Activated T-helper 2 cell treated with anti-CD3 and anti-CD28 coated beads, Interferon-gamma antibody, Interleukin-2, Interleukin-4, amounts not matched to agents 10 μg/mL and 5 μg/mL and 100 μg/mL, durations not matched to agents 14 hours and 24 hours and 36 hours (primary cell): ENCODE measurements around the gene IDH2. TPM values are rescaled to one million over a fixed set of nuclear protein-coding genes. Genes with fewer than 3 reads are reported as not detected.
"Not testable (repeated sequence)": the region's sequence is repeated elsewhere in the genome, so short reads cannot be mapped to it uniquely, and the experiment has no call there.

ENCODE experiments used
- DNase-seq: peaks from one replicate; pipeline ENCODE4 v3.0.0; 2021; ENCODE audit warnings: low spot score
- H3K27ac Mint-ChIP-seq: one replicate; pipeline ENCODE4 v1.8.0; 2021; ENCODE audit warnings: mixed read lengths
- H3K27me3 Mint-ChIP-seq: one replicate; pipeline ENCODE4 v1.8.0; 2021; ENCODE audit warnings: low read depth, mixed read lengths
- H3K36me3 Mint-ChIP-seq: one replicate; pipeline ENCODE4 v1.8.0; 2021; ENCODE audit warnings: low read depth, mixed read lengths
- H3K4me1 Mint-ChIP-seq: one replicate; pipeline ENCODE4 v1.8.0; 2021; ENCODE audit warnings: low read depth, mixed read lengths
- H3K4me3 Mint-ChIP-seq: one replicate; pipeline ENCODE4 v1.8.0; 2021; ENCODE audit warnings: low read depth, mild to moderate bottlenecking, moderate library complexity, mixed read lengths
- H3K9me3 Mint-ChIP-seq: one replicate; pipeline ENCODE4 v1.8.0; 2021; ENCODE audit warnings: mixed read lengths
- intact Hi-C: fragments of 100-400 bp; cut with micrococcal nuclease; formaldehyde crosslinking; loops from one replicate; pipeline ENCODE4 v1.15.1; 2023
- total RNA-seq: library from RNA; stranded (reverse); gene quantifications from 2 replicates; pipeline ENCODE4 v1.2.3, GENCODE V29; 2022

The IDH2 gene
- total RNA-seq, 1 donor from 2014 or later, result 141 TPM

- Mint-ChIP-seq H3K27ac (no peak overlapping the region), H3K36me3 (no peaks in the 10 kb centered on the region), H3K4me1 (peaks cover 6% of the 10 kb centered on the region), H3K9me3 (no peaks in the 10 kb centered on the region), H3K4me3 (no peak overlapping the region), H3K27me3 (peaks cover 19% of the 10 kb centered on the region)
- DNase-seq, result no peak
- intact Hi-C loops, result no loop called here
Observed at GRCh38 chr15:90132437-90132836, 30.2 kb upstream of the IDH2 start.

GRCh38 chr15:90131848-90132247 is 29.6 kb upstream of the IDH2 start:
- H3K4me1 Mint-ChIP-seq, result peaks cover 6% of the 10 kb centered on the region
- H3K27me3 Mint-ChIP-seq, result peaks cover 21% of the 10 kb centered on the region
- no peaks in the 10 kb centered on the region for H3K36me3 Mint-ChIP-seq
- intact Hi-C loops, result no loop called here
- H3K4me3 Mint-ChIP-seq, result no peak overlapping the region
- no peaks in the 10 kb centered on the region for H3K9me3 Mint-ChIP-seq
- DNase-seq, result no peak
- no peak overlapping the region for H3K27ac Mint-ChIP-seq

GRCh38 chr15:90130291-90130690 is 28.0 kb upstream of the IDH2 start:
- Mint-ChIP-seq H3K4me1 (peaks cover 13% of the 10 kb centered on the region), H3K9me3 (no peaks in the 10 kb centered on the region), H3K27ac (no peak overlapping the region), H3K36me3 (no peaks in the 10 kb centered on the region), H3K27me3 (peaks cover 21% of the 10 kb centered on the region), H3K4me3 (no peak overlapping the region)
- intact Hi-C loops, result no loop called here
- DNase-seq, result no peak

- DNase-seq, result no peak
- Mint-ChIP-seq H3K4me3 (no peak overlapping the region), H3K4me1 (peaks cover 13% of the 10 kb centered on the region), H3K9me3 (no peaks in the 10 kb centered on the region), H3K27me3 (peaks cover 6% of the 10 kb centered on the region), H3K27ac (no peak overlapping the region), H3K36me3 (no peaks in the 10 kb centered on the region)
- intact Hi-C loops, result no loop called here
Observed at GRCh38 chr15:90126596-90127435, 24.5 kb upstream of the IDH2 start.

GRCh38 chr15:90126022-90126421 is 23.8 kb upstream of the IDH2 start:
- intact Hi-C loops, result no loop called here
- Mint-ChIP-seq H3K9me3 (no peaks in the 10 kb centered on the region), H3K27me3 (peaks cover 5% of the 10 kb centered on the region), H3K36me3 (no peaks in the 10 kb centered on the region), H3K4me1 (peaks cover 13% of the 10 kb centered on the region), H3K4me3 (no peak overlapping the region), H3K27ac (no peak overlapping the region)
- DNase-seq, result no peak

GRCh38 chr15:90124507-90124906 is 22.2 kb upstream of the IDH2 start:
- intact Hi-C loops, result no loop called here
- Mint-ChIP-seq H3K36me3 (no peaks in the 10 kb centered on the region), H3K4me3 (no peak overlapping the region), H3K27me3 (peaks cover 9% of the 10 kb centered on the region), H3K9me3 (no peaks in the 10 kb centered on the region), H3K4me1 (peaks cover 8% of the 10 kb centered on the region), H3K27ac (no peak overlapping the region)
- no peak for DNase-seq

GRCh38 chr15:90121086-90121485 is 18.8 kb upstream of the IDH2 start:
- no peak for DNase-seq
- intact Hi-C loops, result no loop called here
- H3K27me3 Mint-ChIP-seq, result peaks cover 12% of the 10 kb centered on the region
- no peak overlapping the region for H3K27ac Mint-ChIP-seq
- H3K4me3 Mint-ChIP-seq, result no peak overlapping the region
- no peaks in the 10 kb centered on the region for H3K36me3 Mint-ChIP-seq
- H3K9me3 Mint-ChIP-seq, result peaks cover 6% of the 10 kb centered on the region
- H3K4me1 Mint-ChIP-seq, result peaks cover 6% of the 10 kb centered on the region

- H3K27ac Mint-ChIP-seq, result no peak overlapping the region
- peaks cover 17% of the 10 kb centered on the region for H3K9me3 Mint-ChIP-seq
- intact Hi-C loops, result no loop called here
- H3K4me1 Mint-ChIP-seq, result no peaks in the 10 kb centered on the region
- peaks cover 12% of the 10 kb centered on the region for H3K27me3 Mint-ChIP-seq
- H3K36me3 Mint-ChIP-seq, result no peaks in the 10 kb centered on the region
- DNase-seq, result no peak
- no peak overlapping the region for H3K4me3 Mint-ChIP-seq
Observed at GRCh38 chr15:90119367-90119766, 17.1 kb upstream of the IDH2 start.

GRCh38 chr15:90115783-90116182 is 13.5 kb upstream of the IDH2 start:
- intact Hi-C loops, result no loop called here
- no peak overlapping the region for H3K4me3 Mint-ChIP-seq
- no peak overlapping the region for H3K27ac Mint-ChIP-seq
- DNase-seq, result no peak
- H3K4me1 Mint-ChIP-seq, result no peaks in the 10 kb centered on the region
- H3K9me3 Mint-ChIP-seq, result peaks cover 25% of the 10 kb centered on the region
- peaks cover 10% of the 10 kb centered on the region for H3K27me3 Mint-ChIP-seq
- H3K36me3 Mint-ChIP-seq, result no peaks in the 10 kb centered on the region

GRCh38 chr15:90114451-90114901 is 12.2 kb upstream of the IDH2 start:
- intact Hi-C loops, result no loop called here
- Mint-ChIP-seq H3K4me3 (no peak overlapping the region), H3K36me3 (no peaks in the 10 kb centered on the region), H3K27me3 (peaks cover 10% of the 10 kb centered on the region), H3K27ac (no peak overlapping the region), H3K4me1 (no peaks in the 10 kb centered on the region), H3K9me3 (peaks cover 25% of the 10 kb centered on the region)
- no peak for DNase-seq

GRCh38 chr15:90113166-90113565 is 10.9 kb upstream of the IDH2 start:
- Mint-ChIP-seq H3K36me3 (no peaks in the 10 kb centered on the region), H3K9me3 (peaks cover 25% of the 10 kb centered on the region), H3K4me3 (no peak overlapping the region), H3K27me3 (peaks cover 4% of the 10 kb centered on the region), H3K27ac (no peak overlapping the region), H3K4me1 (no peaks in the 10 kb centered on the region)
- intact Hi-C loops, result no loop called here
- no peak for DNase-seq

- peaks cover 16% of the 10 kb centered on the region for H3K27me3 Mint-ChIP-seq
- intact Hi-C loops, DNase-seq: not testable (repeated sequence)
Observed at GRCh38 chr15:90109163-90109751, 7.0 kb upstream of the IDH2 start.

GRCh38 chr15:90108038-90108437 is 5.8 kb upstream of the IDH2 start:
- H3K27ac Mint-ChIP-seq, H3K36me3 Mint-ChIP-seq, H3K4me3 Mint-ChIP-seq, DNase-seq, intact Hi-C loops, H3K9me3 Mint-ChIP-seq: not testable (repeated sequence)
- peaks cover 12% of the 10 kb centered on the region for H3K4me1 Mint-ChIP-seq
- peaks cover 18% of the 10 kb centered on the region for H3K27me3 Mint-ChIP-seq

More at GRCh38 chr15:90109163-90109751, 7.0 kb upstream of the IDH2 start:
- H3K9me3 Mint-ChIP-seq, H3K4me1 Mint-ChIP-seq, H3K27ac Mint-ChIP-seq, H3K4me3 Mint-ChIP-seq, H3K36me3 Mint-ChIP-seq: not testable (repeated sequence)
